PC-3 (cell line): ENCODE results near the gene ZP3.
"Not testable (repeated sequence)": the region's sequence is repeated elsewhere in the genome, so short reads cannot be mapped to it uniquely, and the experiment has no call there.

Source experiments
- CTCF ChIP-seq: fragments of 300-600 bp; sonication (generic); conservative IDR thresholded peaks from 2 replicates; pipeline ENCODE4 v1.5.1; 2017; ENCODE audit warnings: antibody characterized with exemption, low read depth, mild to moderate bottlenecking, low read length
- EZH2phosphoT487 ChIP-seq: fragments of 300-600 bp; sonication (generic); IDR thresholded peaks from 2 replicates; pipeline ENCODE4 v1.6.1; 2018; ENCODE audit warnings: mild to moderate bottlenecking, antibody characterized with exemption, low read length, borderline replicate concordance

GRCh38 chr7:76464959-76465358 is 40.2 kb downstream of the ZP3 start:
- TF ChIP-seq EZH2phosphoT487, CTCF: not testable (repeated sequence)
